HEK293 (cell line): ENCODE data around the gene DIP2C.
"Not testable (repeated sequence)": the region's sequence is repeated elsewhere in the genome, so short reads cannot be mapped to it uniquely, and the experiment has no call there.

ENCODE experiments used
- CTCF ChIA-PET: fragments of 350-600 bp; formaldehyde crosslinking; extraction: SDS; loops from one replicate; lab custom pipeline; 2021; ENCODE audit warnings: antibody characterized with exemption; lab: Yijun Ruan, JAX
- POLR2A ChIA-PET: fragments of 300-600 bp; formaldehyde crosslinking; extraction: SDS; loops from one replicate; lab custom pipeline; 2020; ENCODE audit warnings: antibody characterized with exemption, inconsistent platforms; lab: Yijun Ruan, JAX
- H3K27ac ChIP-seq: fragments of 200-500 bp; sonication (Bioruptor generic); 2 replicates; pipeline ENCODE4 v1.5.1; 2014; ENCODE audit warnings: low read depth, low read length, control low read depth, inconsistent platforms; ENCODE audit errors: extremely low read depth
- H3K36me3 ChIP-seq, 2 experiments: fragments of 200-500 bp in 1 of 2; sonication (Bioruptor generic) in 1 of 2; 1 replicate in 1 of 2; 2 replicates in 1 of 2; pipeline ENCODE4 v1.5.1; 2014 to 2017; ENCODE audit warnings: inconsistent platforms in 2 of 2, low read length in 2 of 2; ENCODE audit not compliant: control insufficient read depth in 2 of 2, insufficient read depth in 1 of 2
- H3K4me1 ChIP-seq: fragments of 200-500 bp; sonication (Bioruptor generic); 2 replicates; pipeline ENCODE4 v1.5.1; 2014; ENCODE audit warnings: mild to moderate bottlenecking, low read length, inconsistent platforms; ENCODE audit not compliant: control insufficient read depth, insufficient read depth
- H3K4me3 ChIP-seq: 2 replicates; pipeline ENCODE4 v1.5.1; 2011; ENCODE audit warnings: low read depth, mild to moderate bottlenecking, control low read depth, low read length, moderate library complexity
- H3K9me3 ChIP-seq: fragments of 200-500 bp; sonication (Bioruptor generic); 2 replicates; pipeline ENCODE4 v1.5.1; 2014; ENCODE audit warnings: low read depth, low read length, inconsistent platforms; ENCODE audit not compliant: control insufficient read depth, insufficient read depth
- FEZF1 ChIP-seq: fragments of 450-650 bp; formaldehyde crosslinking; IDR thresholded peaks from 2 replicates; pipeline ENCODE4 v1.5.1; 2016; ENCODE audit warnings: missing biosample characterization, missing genetic modification characterization
- HOXA7 ChIP-seq: sonication (generic); formaldehyde crosslinking; IDR thresholded peaks from 2 replicates; pipeline ENCODE4 v1.8.1; 2022; ENCODE audit warnings: missing genetic modification reagents, borderline replicate concordance
- IKZF3 ChIP-seq: fragments of 450-650 bp; IDR thresholded peaks from 2 replicates; pipeline ENCODE4 v1.5.0; 2018; ENCODE audit warnings: missing biosample characterization, mild to moderate bottlenecking, missing genetic modification characterization, moderate library complexity
- TCF7L2 ChIP-seq: IDR thresholded peaks from 2 replicates; pipeline ENCODE4 v1.6.1; 2011; ENCODE audit warnings: low read depth, mild to moderate bottlenecking, inconsistent platforms, low read length, moderate library complexity, borderline replicate concordance
- ZFP69B ChIP-seq: fragments of 450-650 bp; formaldehyde crosslinking; IDR thresholded peaks from 2 replicates; pipeline ENCODE4 v1.5.1; 2016; ENCODE audit warnings: missing biosample characterization, missing genetic modification characterization
- ZIC2 ChIP-seq: fragments of 450-650 bp; formaldehyde crosslinking; IDR thresholded peaks from 2 replicates; pipeline ENCODE4 v1.5.1; 2016; ENCODE audit warnings: missing biosample characterization, missing genetic modification characterization
- ZNF292 ChIP-seq: fragments of 450-650 bp; formaldehyde crosslinking; IDR thresholded peaks from 2 replicates; pipeline ENCODE4 v1.5.1; 2016; ENCODE audit warnings: low read depth, missing biosample characterization, missing genetic modification characterization, borderline replicate concordance
- ZNF350 ChIP-seq: fragments of 450-650 bp; formaldehyde crosslinking; IDR thresholded peaks from 2 replicates; pipeline ENCODE4 v1.5.0; 2017; ENCODE audit warnings: missing biosample characterization, mild to moderate bottlenecking, missing genetic modification characterization
- ZNF585B ChIP-seq: fragments of 450-650 bp; formaldehyde crosslinking; IDR thresholded peaks from 2 replicates; pipeline ENCODE4 v1.5.1; 2016; ENCODE audit warnings: missing biosample characterization, missing genetic modification characterization
- ZNF623 ChIP-seq: fragments of 450-650 bp; formaldehyde crosslinking; IDR thresholded peaks from 2 replicates; pipeline ENCODE4 v1.5.1; 2016; ENCODE audit warnings: missing biosample characterization, missing genetic modification characterization
- ZNF654 ChIP-seq: fragments of 450-650 bp; formaldehyde crosslinking; IDR thresholded peaks from 2 replicates; pipeline ENCODE4 v1.5.1; 2016; ENCODE audit warnings: low read depth, missing biosample characterization, missing genetic modification characterization
- ZNF664 ChIP-seq: fragments of 450-650 bp; formaldehyde crosslinking; IDR thresholded peaks from 2 replicates; pipeline ENCODE4 v1.5.1; 2016; ENCODE audit warnings: missing biosample characterization, missing genetic modification characterization
- ZNF677 ChIP-seq: fragments of 450-650 bp; IDR thresholded peaks from 2 replicates; pipeline ENCODE4 v1.5.0; 2018; ENCODE audit warnings: missing biosample characterization, mild to moderate bottlenecking, missing genetic modification characterization, moderate library complexity
- ZNF777 ChIP-seq: fragments of 450-650 bp; formaldehyde crosslinking; IDR thresholded peaks from 2 replicates; pipeline ENCODE4 v1.5.1; 2017; ENCODE audit warnings: missing biosample characterization, missing genetic modification characterization, borderline replicate concordance
- TF ChIP-seq, protein P1 (sequence below): fragments of 450-650 bp; formaldehyde crosslinking; IDR thresholded peaks from 2 replicates; pipeline ENCODE4 v1.5.1; 2017; ENCODE audit warnings: missing biosample characterization, missing genetic modification characterization
- TF ChIP-seq, protein P2 (sequence below): fragments of 450-650 bp; IDR thresholded peaks from 2 replicates; pipeline ENCODE4 v1.5.1; 2018; ENCODE audit warnings: missing biosample characterization, missing genetic modification characterization
- TF ChIP-seq, protein P3 (sequence below): fragments of 450-650 bp; formaldehyde crosslinking; IDR thresholded peaks from 2 replicates; pipeline ENCODE4 v1.5.1; 2016; ENCODE audit warnings: missing biosample characterization, missing genetic modification characterization
- TF ChIP-seq, protein P4 (sequence below): fragments of 450-650 bp; formaldehyde crosslinking; IDR thresholded peaks from 2 replicates; pipeline ENCODE4 v1.5.1; 2016; ENCODE audit warnings: missing biosample characterization, missing genetic modification characterization
- TF ChIP-seq, protein P5 (sequence below): fragments of 450-650 bp; formaldehyde crosslinking; IDR thresholded peaks from 2 replicates; pipeline ENCODE4 v1.5.1; 2016; ENCODE audit warnings: missing biosample characterization, missing genetic modification characterization

Gene DIP2C

DNA sequence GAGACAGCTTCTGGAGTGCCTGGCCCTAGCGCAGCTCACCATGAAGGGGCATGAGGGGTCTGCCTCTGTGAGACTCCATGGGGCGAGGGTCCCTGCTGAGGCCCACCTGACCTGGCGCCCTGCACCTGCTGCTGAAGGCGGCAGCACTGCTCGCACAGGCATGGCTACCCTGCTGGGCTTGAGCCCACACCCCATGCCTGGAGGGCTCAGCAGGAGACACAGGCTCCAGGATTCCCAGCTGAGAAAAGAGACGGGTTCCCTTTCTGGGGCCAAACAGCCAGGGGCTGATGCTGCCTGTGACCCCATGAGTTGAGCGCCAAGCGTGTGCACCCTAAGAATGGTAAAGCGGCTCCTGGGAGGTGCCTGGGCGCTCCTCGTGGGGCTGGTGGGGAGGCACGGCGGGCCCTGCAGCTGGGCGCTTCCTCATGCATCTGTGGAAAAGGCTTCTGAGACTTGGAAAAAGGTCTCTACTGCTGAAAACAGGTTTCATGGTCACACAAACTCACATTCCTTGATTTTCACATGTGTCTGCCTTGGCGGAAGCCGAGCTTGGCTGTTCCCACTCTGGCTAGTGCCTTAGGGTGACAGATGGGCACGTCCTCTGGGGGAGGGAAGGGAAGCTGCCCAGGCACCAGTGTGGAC lies 320.8 kb downstream of the DIP2C start:
- Histone ChIP-seq H3K4me3 (no peak overlapping the region), H3K36me3 (peaks cover 0 to 49% of the 10 kb centered on the region in 2 experiments; a peak in 1 of 3 replicates), H3K4me1 (0 out of 2 replicates have a peak, but pooled peaks cover 1% of the 10 kb centered on the region), H3K27ac (no peak overlapping the region), H3K9me3 (no peaks in the 10 kb centered on the region)
- CTCF ChIA-PET, result no interaction called here
- TF ChIP-seq, protein P1, sequence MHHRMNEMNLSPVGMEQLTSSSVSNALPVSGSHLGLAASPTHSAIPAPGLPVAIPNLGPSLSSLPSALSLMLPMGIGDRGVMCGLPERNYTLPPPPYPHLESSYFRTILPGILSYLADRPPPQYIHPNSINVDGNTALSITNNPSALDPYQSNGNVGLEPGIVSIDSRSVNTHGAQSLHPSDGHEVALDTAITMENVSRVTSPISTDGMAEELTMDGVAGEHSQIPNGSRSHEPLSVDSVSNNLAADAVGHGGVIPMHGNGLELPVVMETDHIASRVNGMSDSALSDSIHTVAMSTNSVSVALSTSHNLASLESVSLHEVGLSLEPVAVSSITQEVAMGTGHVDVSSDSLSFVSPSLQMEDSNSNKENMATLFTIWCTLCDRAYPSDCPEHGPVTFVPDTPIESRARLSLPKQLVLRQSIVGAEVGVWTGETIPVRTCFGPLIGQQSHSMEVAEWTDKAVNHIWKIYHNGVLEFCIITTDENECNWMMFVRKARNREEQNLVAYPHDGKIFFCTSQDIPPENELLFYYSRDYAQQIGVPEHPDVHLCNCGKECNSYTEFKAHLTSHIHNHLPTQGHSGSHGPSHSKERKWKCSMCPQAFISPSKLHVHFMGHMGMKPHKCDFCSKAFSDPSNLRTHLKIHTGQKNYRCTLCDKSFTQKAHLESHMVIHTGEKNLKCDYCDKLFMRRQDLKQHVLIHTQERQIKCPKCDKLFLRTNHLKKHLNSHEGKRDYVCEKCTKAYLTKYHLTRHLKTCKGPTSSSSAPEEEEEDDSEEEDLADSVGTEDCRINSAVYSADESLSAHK (tag by site-specific recombination), result no peak
- TF ChIP-seq ZIC2 (tag by site-specific recombination), result peak; percentile 97
- POLR2A ChIA-PET, result no interaction called here

DNA sequence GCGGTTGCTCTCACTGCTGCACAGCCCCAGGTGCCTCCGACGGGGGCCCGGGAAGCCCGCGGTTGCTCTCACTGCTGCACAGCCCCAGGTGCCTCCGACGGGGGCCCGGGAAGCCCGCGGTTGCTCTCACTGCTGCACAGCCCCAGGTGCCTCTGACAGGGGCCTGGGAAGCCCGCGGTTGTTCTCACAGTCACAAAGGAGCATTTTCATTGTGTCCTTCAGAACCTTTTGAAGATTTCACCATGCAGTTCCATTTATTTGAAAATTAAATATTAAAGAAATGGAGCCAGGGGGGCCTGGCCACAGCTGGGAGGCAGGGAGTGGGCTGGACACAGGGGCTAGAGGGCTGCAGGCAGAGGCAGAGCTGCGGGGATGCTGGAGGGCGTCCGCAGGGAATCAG lies 321.4 kb downstream of the DIP2C start:
- H3K9me3 ChIP-seq, H3K4me1 ChIP-seq, CTCF ChIA-PET, POLR2A ChIA-PET, H3K27ac ChIP-seq, H3K4me3 ChIP-seq: not testable (repeated sequence)
- peaks cover 0 to 55% of the 10 kb centered on the region in 2 experiments; a peak in 1 of 3 replicates for H3K36me3 ChIP-seq

DNA sequence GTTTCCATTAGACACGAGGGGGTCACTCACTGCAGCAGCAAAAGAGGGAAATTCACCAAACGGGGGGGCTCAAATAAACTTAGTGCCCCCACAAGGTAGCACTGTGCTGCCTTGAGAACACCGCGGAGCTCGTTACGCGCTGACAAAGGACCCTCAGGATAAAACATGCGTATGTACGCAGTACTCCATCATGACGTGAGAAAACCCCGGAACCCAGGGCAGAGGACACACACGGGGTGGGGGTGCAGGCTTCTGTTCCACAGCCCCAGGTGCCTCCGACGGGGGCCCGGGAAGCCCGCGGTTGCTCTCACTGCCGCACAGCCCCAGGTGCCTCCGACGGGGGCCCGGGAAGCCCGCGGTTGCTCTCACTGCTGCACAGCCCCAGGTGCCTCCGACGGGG lies 321.8 kb downstream of the DIP2C start:
- no peak overlapping the region for H3K27ac ChIP-seq
- H3K4me1 ChIP-seq, result no peaks in the 10 kb centered on the region
- H3K9me3 ChIP-seq, result no peaks in the 10 kb centered on the region
- no peak for TF ChIP-seq ZNF654 (tag by site-specific recombination)
- TF ChIP-seq ZNF350 (tag by site-specific recombination), result no peak
- no peak for TF ChIP-seq IKZF3 (tag by site-specific recombination)
- TF ChIP-seq ZNF664 (tag by site-specific recombination), result no peak
- no peak for TF ChIP-seq ZNF623 (tag by site-specific recombination)
- TF ChIP-seq ZNF777 (tag by site-specific recombination), result no peak
- TF ChIP-seq, protein P2, sequence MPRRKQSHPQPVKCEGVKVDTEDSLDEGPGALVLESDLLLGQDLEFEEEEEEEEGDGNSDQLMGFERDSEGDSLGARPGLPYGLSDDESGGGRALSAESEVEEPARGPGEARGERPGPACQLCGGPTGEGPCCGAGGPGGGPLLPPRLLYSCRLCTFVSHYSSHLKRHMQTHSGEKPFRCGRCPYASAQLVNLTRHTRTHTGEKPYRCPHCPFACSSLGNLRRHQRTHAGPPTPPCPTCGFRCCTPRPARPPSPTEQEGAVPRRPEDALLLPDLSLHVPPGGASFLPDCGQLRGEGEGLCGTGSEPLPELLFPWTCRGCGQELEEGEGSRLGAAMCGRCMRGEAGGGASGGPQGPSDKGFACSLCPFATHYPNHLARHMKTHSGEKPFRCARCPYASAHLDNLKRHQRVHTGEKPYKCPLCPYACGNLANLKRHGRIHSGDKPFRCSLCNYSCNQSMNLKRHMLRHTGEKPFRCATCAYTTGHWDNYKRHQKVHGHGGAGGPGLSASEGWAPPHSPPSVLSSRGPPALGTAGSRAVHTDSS (tag by site-specific recombination), result no peak
- no peak for TF ChIP-seq HOXA7
- TF ChIP-seq ZNF677 (tag by site-specific recombination), result no peak
- peaks cover 0 to 60% of the 10 kb centered on the region in 2 experiments; a peak in 1 of 3 replicates for H3K36me3 ChIP-seq
- CTCF ChIA-PET, result no interaction called here
- POLR2A ChIA-PET, result no interaction called here
- H3K4me3 ChIP-seq, result no peak overlapping the region

DNA sequence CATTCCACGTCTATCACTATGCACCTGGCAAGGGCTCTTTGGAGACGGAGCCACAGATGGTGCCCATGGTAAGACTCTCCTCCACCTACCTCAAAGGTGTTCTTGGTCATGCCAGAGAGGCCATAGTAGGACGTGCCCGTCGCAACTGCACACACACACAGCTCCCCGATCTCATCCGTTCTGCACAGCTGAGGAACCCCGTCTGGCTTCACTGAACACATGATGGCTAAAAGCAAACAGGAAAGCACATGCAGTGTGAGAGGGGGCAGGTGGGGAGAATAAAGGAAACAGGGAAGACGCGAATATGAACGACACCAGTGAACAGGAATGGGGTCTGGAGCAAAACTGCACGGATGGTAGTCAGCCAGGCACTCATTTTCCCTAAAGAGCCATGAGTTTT lies 323.3 kb downstream of the DIP2C start:
- Histone ChIP-seq H3K36me3 (peaks cover 0 to 74% of the 10 kb centered on the region in 2 experiments; a peak in 1 of 3 replicates), H3K4me1 (no peaks in the 10 kb centered on the region), H3K9me3 (no peaks in the 10 kb centered on the region), H3K4me3 (no peak overlapping the region), H3K27ac (no peak overlapping the region)
- ChIA-PET CTCF (no interaction called here), POLR2A (no interaction called here)
- TF ChIP-seq TCF7L2 (no peak), ZFP69B (tag by site-specific recombination) (no peak), ZNF585B (tag by site-specific recombination) (no peak), FEZF1 (tag by site-specific recombination) (no peak), ZNF292 (tag by site-specific recombination) (no peak)
- TF ChIP-seq, protein P3, sequence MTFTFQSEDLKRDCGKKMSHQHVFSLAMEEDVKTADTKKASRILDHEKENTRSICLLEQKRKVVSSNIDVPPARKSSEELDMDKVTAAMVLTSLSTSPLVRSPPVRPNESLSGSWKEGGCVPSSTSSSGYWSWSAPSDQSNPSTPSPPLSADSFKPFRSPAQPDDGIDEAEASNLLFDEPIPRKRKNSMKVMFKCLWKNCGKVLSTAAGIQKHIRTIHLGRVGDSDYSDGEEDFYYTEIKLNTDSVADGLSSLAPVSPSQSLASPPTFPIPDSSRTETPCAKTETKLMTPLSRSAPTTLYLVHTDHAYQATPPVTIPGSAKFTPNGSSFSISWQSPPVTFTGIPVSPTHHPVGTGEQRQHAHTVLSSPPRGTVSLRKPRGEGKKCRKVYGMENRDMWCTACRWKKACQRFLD (tag by site-specific recombination), result no peak
- TF ChIP-seq, protein P2 (tag by site-specific recombination), result no peak
- TF ChIP-seq, protein P4, sequence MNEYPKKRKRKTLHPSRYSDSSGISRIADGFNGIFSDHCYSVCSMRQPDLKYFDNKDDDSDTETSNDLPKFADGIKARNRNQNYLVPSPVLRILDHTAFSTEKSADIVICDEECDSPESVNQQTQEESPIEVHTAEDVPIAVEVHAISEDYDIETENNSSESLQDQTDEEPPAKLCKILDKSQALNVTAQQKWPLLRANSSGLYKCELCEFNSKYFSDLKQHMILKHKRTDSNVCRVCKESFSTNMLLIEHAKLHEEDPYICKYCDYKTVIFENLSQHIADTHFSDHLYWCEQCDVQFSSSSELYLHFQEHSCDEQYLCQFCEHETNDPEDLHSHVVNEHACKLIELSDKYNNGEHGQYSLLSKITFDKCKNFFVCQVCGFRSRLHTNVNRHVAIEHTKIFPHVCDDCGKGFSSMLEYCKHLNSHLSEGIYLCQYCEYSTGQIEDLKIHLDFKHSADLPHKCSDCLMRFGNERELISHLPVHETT, result no peak
- TF ChIP-seq, protein P5, sequence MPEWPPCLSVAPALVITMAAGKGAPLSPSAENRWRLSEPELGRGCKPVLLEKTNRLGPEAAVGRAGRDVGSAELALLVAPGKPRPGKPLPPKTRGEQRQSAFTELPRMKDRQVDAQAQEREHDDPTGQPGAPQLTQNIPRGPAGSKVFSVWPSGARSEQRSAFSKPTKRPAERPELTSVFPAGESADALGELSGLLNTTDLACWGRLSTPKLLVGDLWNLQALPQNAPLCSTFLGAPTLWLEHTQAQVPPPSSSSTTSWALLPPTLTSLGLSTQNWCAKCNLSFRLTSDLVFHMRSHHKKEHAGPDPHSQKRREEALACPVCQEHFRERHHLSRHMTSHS, result no peak
